Astrocyte of the hippocampus (primary cell): ENCODE measurements around the gene LRRC32.
A peak's percentile ranks its signal among the peaks of the same experiment; 100 is the strongest.

ENCODE experiments used
- DNase-seq: peaks from one replicate; pipeline ENCODE4 v3.0.0; 2011; ENCODE audit warnings: low read depth, low spot score

LRRC32 gene

GRCh38 chr11:76700177-76701100 lies 29.9 kb upstream of the LRRC32 start:
- peak; percentile 60 for DNase-seq

GRCh38 chr11:76699451-76700091 lies 29.0 kb upstream of the LRRC32 start:
- DNase-seq, result no peak

GRCh38 chr11:76698321-76699043 lies 27.9 kb upstream of the LRRC32 start:
- no peak for DNase-seq

GRCh38 chr11:76696756-76697155 lies 26.2 kb upstream of the LRRC32 start:
- no peak for DNase-seq

GRCh38 chr11:76695771-76696170 lies 25.2 kb upstream of the LRRC32 start:
- no peak for DNase-seq

- DNase-seq, result no peak
Observed at GRCh38 chr11:76695133-76695532, 24.6 kb upstream of the LRRC32 start.

- DNase-seq, result peak; percentile 53
Observed at GRCh38 chr11:76694664-76695063, 24.1 kb upstream of the LRRC32 start.

GRCh38 chr11:76693806-76694205 lies 23.3 kb upstream of the LRRC32 start:
- DNase-seq, result no peak

- no peak for DNase-seq
Observed at GRCh38 chr11:76692956-76693355, 22.4 kb upstream of the LRRC32 start.

GRCh38 chr11:76691655-76692054 lies 21.1 kb upstream of the LRRC32 start:
- no peak for DNase-seq

GRCh38 chr11:76690736-76691135 lies 20.2 kb upstream of the LRRC32 start:
- DNase-seq, result no peak

GRCh38 chr11:76689313-76690260 lies 19.0 kb upstream of the LRRC32 start:
- no peak for DNase-seq

GRCh38 chr11:76688146-76688545 lies 17.6 kb upstream of the LRRC32 start:
- DNase-seq, result no peak

GRCh38 chr11:76686261-76687079 lies 15.9 kb upstream of the LRRC32 start:
- DNase-seq, result no peak

- no peak for DNase-seq
Observed at GRCh38 chr11:76685831-76686230, 15.3 kb upstream of the LRRC32 start.

- no peak for DNase-seq
Observed at GRCh38 chr11:76685237-76685636, 14.7 kb upstream of the LRRC32 start.

GRCh38 chr11:76684516-76684915 lies 14.0 kb upstream of the LRRC32 start:
- no peak for DNase-seq

GRCh38 chr11:76683161-76684095 lies 12.9 kb upstream of the LRRC32 start:
- DNase-seq, result no peak

GRCh38 chr11:76682684-76683083 lies 12.1 kb upstream of the LRRC32 start:
- no peak for DNase-seq
